Measurements from ENCODE around the gene PRKCG.
A peak's percentile ranks its signal among the peaks of the same experiment; 100 is the strongest.

The PRKCG gene

GRCh38 chr19:53853707-53854106 lies 28.3 kb upstream of the PRKCG start:
- no peak overlapping the region for H2BK15ac ChIP-seq (ENCODE audit: low read length)
- H4K8ac ChIP-seq (ENCODE audit: low read depth, low read length), result no peak overlapping the region
- no peak overlapping the region for H3K9ac ChIP-seq (ENCODE audit: low read depth, low read length, poor library complexity)
- H3K4me1 ChIP-seq (ENCODE audit: control insufficient read depth in 2 of 2, insufficient read depth in 1 of 2, low read depth in 1 of 2, low read length in 2 of 2), result peaks cover 6 to 11% of the 10 kb centered on the region in 2 donors
- H2AK5ac ChIP-seq (ENCODE audit: low read depth, low read length), result no peak overlapping the region
- no peak overlapping the region for H4K91ac ChIP-seq (ENCODE audit: low read depth, low read length, poor library complexity)
- no peaks in the 10 kb centered on the region for H3K79me1 ChIP-seq (ENCODE audit: low read depth, low read length)
- H2BK120ac ChIP-seq (ENCODE audit: low read depth, low read length), result no peak overlapping the region
- DNase-seq (ENCODE audit: low spot score), result no peak
- no peak overlapping the region for H3K4ac ChIP-seq (ENCODE audit: low read length)
- no peak overlapping the region for H3K4me2 ChIP-seq (ENCODE audit: insufficient read depth, low read length, poor library complexity, severe bottlenecking)
- no peaks in the 10 kb centered on the region for H3K27me3 ChIP-seq (ENCODE audit: control insufficient read depth in 3 of 3, insufficient read depth in 3 of 3, low read depth in 1 of 3, low read length in 3 of 3)
- no peak overlapping the region for H3K23ac ChIP-seq (ENCODE audit: low read depth, low read length, poor library complexity)
- no peak overlapping the region for H2BK12ac ChIP-seq (ENCODE audit: low read length)
- no peak overlapping the region for H3K27ac ChIP-seq (replicated peaks; ENCODE audit: low read length)
- no peak overlapping the region for H2AFZ ChIP-seq (ENCODE audit: low read length)
- WGBS, 2 donors (ENCODE audit: extremely low coverage in 2 of 2, insufficient read length in 2 of 2, insufficient replicate concordance in 1 of 2), result no CpG with 5 or more reads among the region's 2 CpGs
- H3K36me3 ChIP-seq (replicated peaks in 1 of 2; ENCODE audit: control insufficient read depth in 2 of 2, insufficient read depth in 2 of 2, low read length in 2 of 2), result no peaks in the 10 kb centered on the region
- H3K14ac ChIP-seq (ENCODE audit: low read length), result no peak overlapping the region
- H3K18ac ChIP-seq (ENCODE audit: low read length), result no peak overlapping the region
- H3K4me3 ChIP-seq (ENCODE audit: low read length in 2 of 2), result no peak overlapping the region
- no peaks in the 10 kb centered on the region for H3K9me3 ChIP-seq (replicated peaks in 1 of 2; ENCODE audit: control insufficient read depth in 2 of 2, insufficient read depth in 1 of 2, low read depth in 1 of 2, low read length in 2 of 2)
- no peak overlapping the region for H2BK5ac ChIP-seq (ENCODE audit: low read length)

GRCh38 chr19:53864308-53864836 lies 17.6 kb upstream of the PRKCG start:
- H3K23ac ChIP-seq (ENCODE audit: low read depth, low read length, poor library complexity), result peak overlapping the region; percentile 55
- peak overlapping the region; percentile 97 for H2BK12ac ChIP-seq (ENCODE audit: low read length)
- no peaks in the 10 kb centered on the region for H3K9me3 ChIP-seq (replicated peaks in 1 of 2; ENCODE audit: control insufficient read depth in 2 of 2, insufficient read depth in 1 of 2, low read depth in 1 of 2, low read length in 2 of 2)
- peak overlapping the region; percentile 21 for H2BK15ac ChIP-seq (ENCODE audit: low read length)
- H4K91ac ChIP-seq (ENCODE audit: low read depth, low read length, poor library complexity), result no peak overlapping the region
- no peak overlapping the region for H3K4me3 ChIP-seq (ENCODE audit: low read length in 2 of 2)
- peaks cover 5 to 11% of the 10 kb centered on the region in 2 donors for H3K4me1 ChIP-seq (ENCODE audit: control insufficient read depth in 2 of 2, insufficient read depth in 1 of 2, low read depth in 1 of 2, low read length in 2 of 2)
- H2BK5ac ChIP-seq (ENCODE audit: low read length), result peak overlapping the region; percentile 35
- no peaks in the 10 kb centered on the region for H3K27me3 ChIP-seq (ENCODE audit: control insufficient read depth in 3 of 3, insufficient read depth in 3 of 3, low read depth in 1 of 3, low read length in 3 of 3)
- peak overlapping the region; percentile 21 for H3K9ac ChIP-seq (ENCODE audit: low read depth, low read length, poor library complexity)
- H3K14ac ChIP-seq (ENCODE audit: low read length), result no peak overlapping the region
- no peak overlapping the region for H3K4me2 ChIP-seq (ENCODE audit: insufficient read depth, low read length, poor library complexity, severe bottlenecking)
- no peak overlapping the region for H4K8ac ChIP-seq (ENCODE audit: low read depth, low read length)
- H3K36me3 ChIP-seq (replicated peaks in 1 of 2; ENCODE audit: control insufficient read depth in 2 of 2, insufficient read depth in 2 of 2, low read length in 2 of 2), result no peaks in the 10 kb centered on the region
- H2BK120ac ChIP-seq (ENCODE audit: low read depth, low read length), result no peak overlapping the region
- H3K27ac ChIP-seq (replicated peaks; ENCODE audit: low read length), result no peak overlapping the region
- H3K18ac ChIP-seq (ENCODE audit: low read length), result peak overlapping the region; percentile 76
- H2AFZ ChIP-seq (ENCODE audit: low read length), result no peak overlapping the region
- peak overlapping the region; percentile 71 for H2AK5ac ChIP-seq (ENCODE audit: low read depth, low read length)
- H3K4ac ChIP-seq (ENCODE audit: low read length), result no peak overlapping the region
- DNase-seq (ENCODE audit: low spot score), result no peak
- no CpG with 5 or more reads among the region's 6 CpGs for WGBS, 2 donors (ENCODE audit: extremely low coverage in 2 of 2, insufficient read length in 2 of 2, insufficient replicate concordance in 1 of 2)
- peaks cover 2% of the 10 kb centered on the region for H3K79me1 ChIP-seq (ENCODE audit: low read depth, low read length)

GRCh38 chr19:53865523-53865917 lies 16.5 kb upstream of the PRKCG start:
- H2AK5ac ChIP-seq (ENCODE audit: low read depth, low read length), result peak overlapping the region; percentile 72
- WGBS, 2 donors (ENCODE audit: extremely low coverage in 2 of 2, insufficient read length in 2 of 2, insufficient replicate concordance in 1 of 2), result no CpG with 5 or more reads among the region's 9 CpGs
- peaks cover 2% of the 10 kb centered on the region for H3K79me1 ChIP-seq (ENCODE audit: low read depth, low read length)
- no peak overlapping the region for H4K8ac ChIP-seq (ENCODE audit: low read depth, low read length)
- peak overlapping the region; percentile 79 for H3K4me2 ChIP-seq (ENCODE audit: insufficient read depth, low read length, poor library complexity, severe bottlenecking)
- no peak overlapping the region for H3K4ac ChIP-seq (ENCODE audit: low read length)
- peak overlapping the region; percentile 99 for H2BK5ac ChIP-seq (ENCODE audit: low read length)
- H3K14ac ChIP-seq (ENCODE audit: low read length), result no peak overlapping the region
- peak overlapping the region; percentile 97 for H2AFZ ChIP-seq (ENCODE audit: low read length)
- H4K91ac ChIP-seq (ENCODE audit: low read depth, low read length, poor library complexity), result no peak overlapping the region
- DNase-seq (ENCODE audit: low spot score), result no peak
- H3K27ac ChIP-seq (replicated peaks; ENCODE audit: low read length), result peak overlapping the region; percentile 96
- H3K4me1 ChIP-seq (ENCODE audit: control insufficient read depth in 2 of 2, insufficient read depth in 1 of 2, low read depth in 1 of 2, low read length in 2 of 2), result peaks cover 7 to 13% of the 10 kb centered on the region in 2 donors
- H3K4me3 ChIP-seq (ENCODE audit: low read length in 2 of 2), result peak overlapping the region; percentile 69 to 85
- peak overlapping the region; percentile 98 for H3K18ac ChIP-seq (ENCODE audit: low read length)
- H3K9ac ChIP-seq (ENCODE audit: low read depth, low read length, poor library complexity), result no peak overlapping the region
- no peak overlapping the region for H3K23ac ChIP-seq (ENCODE audit: low read depth, low read length, poor library complexity)
- no peaks in the 10 kb centered on the region for H3K27me3 ChIP-seq (ENCODE audit: control insufficient read depth in 3 of 3, insufficient read depth in 3 of 3, low read depth in 1 of 3, low read length in 3 of 3)
- H3K36me3 ChIP-seq (replicated peaks in 1 of 2; ENCODE audit: control insufficient read depth in 2 of 2, insufficient read depth in 2 of 2, low read length in 2 of 2), result peaks cover 0 to 2% of the 10 kb centered on the region in 2 donors
- peak overlapping the region; percentile 65 for H2BK120ac ChIP-seq (ENCODE audit: low read depth, low read length)
- no peaks in the 10 kb centered on the region for H3K9me3 ChIP-seq (replicated peaks in 1 of 2; ENCODE audit: control insufficient read depth in 2 of 2, insufficient read depth in 1 of 2, low read depth in 1 of 2, low read length in 2 of 2)
- no peak overlapping the region for H2BK12ac ChIP-seq (ENCODE audit: low read length)
- H2BK15ac ChIP-seq (ENCODE audit: low read length), result peak overlapping the region; percentile 53

DNA sequence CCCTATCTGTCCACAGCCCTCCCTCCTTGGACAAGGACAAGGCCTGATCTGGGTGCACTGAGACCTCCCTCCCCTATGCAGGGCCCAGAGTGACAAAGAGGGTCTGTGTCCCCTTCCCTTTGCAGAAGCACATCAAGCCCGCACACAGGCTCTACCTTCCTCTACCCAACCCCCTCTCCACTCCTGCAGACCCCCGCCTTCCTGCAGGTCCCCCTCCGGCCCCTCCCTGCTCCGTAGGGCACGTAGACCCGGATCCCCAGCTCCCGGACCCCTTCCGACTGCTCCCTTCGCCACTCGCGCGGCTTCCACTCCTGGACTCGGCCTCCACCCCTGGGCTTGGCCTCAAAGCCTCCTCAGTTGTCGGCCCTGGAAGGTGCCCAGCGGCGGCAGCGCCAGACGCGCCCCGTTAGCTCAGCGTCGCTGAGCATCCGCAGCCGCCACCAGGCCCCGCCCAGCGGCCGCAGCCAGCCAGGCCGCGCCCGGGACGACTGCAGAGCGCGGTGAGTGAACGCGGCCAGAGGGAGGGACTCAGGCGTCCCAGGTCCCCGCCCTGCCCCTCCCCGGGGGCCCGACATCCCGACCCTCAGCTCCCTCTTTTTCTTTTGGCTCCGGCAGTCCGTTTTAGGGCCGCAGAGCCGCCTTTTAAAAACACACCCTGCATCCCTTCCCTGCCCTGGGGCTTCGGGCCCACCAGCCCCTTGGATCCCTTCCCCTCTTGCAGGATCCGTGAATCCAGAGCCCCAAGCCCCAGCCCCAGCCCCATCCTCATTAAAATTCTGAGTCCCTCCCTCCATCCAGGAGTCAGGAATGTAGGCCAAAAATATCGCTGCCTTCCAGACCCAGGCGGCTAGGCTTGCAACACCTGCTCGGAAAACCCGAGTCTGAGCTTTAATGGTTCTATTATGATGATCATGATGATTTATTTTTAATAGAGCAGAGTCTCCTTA lies 15.8 kb upstream of the PRKCG start:
- Histone ChIP-seq H3K4me2 (ENCODE audit: insufficient read depth, low read length, poor library complexity, severe bottlenecking) (peak overlapping the region; percentile 79), H3K4ac (ENCODE audit: low read length) (no peak overlapping the region), H3K23ac (ENCODE audit: low read depth, low read length, poor library complexity) (peak overlapping the region; percentile 67), H3K18ac (ENCODE audit: low read length) (peak overlapping the region; percentile 98), H2BK5ac (ENCODE audit: low read length) (peak overlapping the region; percentile 99), H3K36me3 (replicated peaks in 1 of 2; ENCODE audit: control insufficient read depth in 2 of 2, insufficient read depth in 2 of 2, low read length in 2 of 2) (peaks cover 0 to 8% of the 10 kb centered on the region in 2 donors), H2AFZ (ENCODE audit: low read length) (peak overlapping the region; percentile 97), H2AK5ac (ENCODE audit: low read depth, low read length) (peak overlapping the region; percentile 94), H2BK15ac (ENCODE audit: low read length) (peak overlapping the region; percentile 53), H4K91ac (ENCODE audit: low read depth, low read length, poor library complexity) (no peak overlapping the region), H3K9me3 (replicated peaks in 1 of 2; ENCODE audit: control insufficient read depth in 2 of 2, insufficient read depth in 1 of 2, low read depth in 1 of 2, low read length in 2 of 2) (no peaks in the 10 kb centered on the region), H2BK120ac (ENCODE audit: low read depth, low read length) (peak overlapping the region; percentile 65), H3K79me1 (ENCODE audit: low read depth, low read length) (peaks cover 2% of the 10 kb centered on the region), H3K27me3 (ENCODE audit: control insufficient read depth in 3 of 3, insufficient read depth in 3 of 3, low read depth in 1 of 3, low read length in 3 of 3) (no peaks in the 10 kb centered on the region), H4K8ac (ENCODE audit: low read depth, low read length) (peak overlapping the region; percentile 74), H3K9ac (ENCODE audit: low read depth, low read length, poor library complexity) (peak overlapping the region; percentile 86), H3K4me1 (ENCODE audit: control insufficient read depth in 2 of 2, insufficient read depth in 1 of 2, low read depth in 1 of 2, low read length in 2 of 2) (peaks cover 8 to 15% of the 10 kb centered on the region in 2 donors), H3K27ac (replicated peaks; ENCODE audit: low read length) (peak overlapping the region; percentile 96), H3K4me3 (ENCODE audit: low read length in 2 of 2) (peak overlapping the region; percentile 69 to 85), H2BK12ac (ENCODE audit: low read length) (peak overlapping the region; percentile 92), H3K14ac (ENCODE audit: low read length) (peak overlapping the region; percentile 98)
- DNase-seq (ENCODE audit: low spot score), result peak; percentile 79
- WGBS, 2 donors (ENCODE audit: extremely low coverage in 2 of 2, insufficient read length in 2 of 2, insufficient replicate concordance in 1 of 2), result no CpG with 5 or more reads among the region's 50 CpGs

Data from neuronal stem cell (in vitro differentiated cells).